ENCODE results near the gene PSRC1.
A peak's percentile ranks its signal among the peaks of the same experiment; 100 is the strongest.

PSRC1 gene

DNA sequence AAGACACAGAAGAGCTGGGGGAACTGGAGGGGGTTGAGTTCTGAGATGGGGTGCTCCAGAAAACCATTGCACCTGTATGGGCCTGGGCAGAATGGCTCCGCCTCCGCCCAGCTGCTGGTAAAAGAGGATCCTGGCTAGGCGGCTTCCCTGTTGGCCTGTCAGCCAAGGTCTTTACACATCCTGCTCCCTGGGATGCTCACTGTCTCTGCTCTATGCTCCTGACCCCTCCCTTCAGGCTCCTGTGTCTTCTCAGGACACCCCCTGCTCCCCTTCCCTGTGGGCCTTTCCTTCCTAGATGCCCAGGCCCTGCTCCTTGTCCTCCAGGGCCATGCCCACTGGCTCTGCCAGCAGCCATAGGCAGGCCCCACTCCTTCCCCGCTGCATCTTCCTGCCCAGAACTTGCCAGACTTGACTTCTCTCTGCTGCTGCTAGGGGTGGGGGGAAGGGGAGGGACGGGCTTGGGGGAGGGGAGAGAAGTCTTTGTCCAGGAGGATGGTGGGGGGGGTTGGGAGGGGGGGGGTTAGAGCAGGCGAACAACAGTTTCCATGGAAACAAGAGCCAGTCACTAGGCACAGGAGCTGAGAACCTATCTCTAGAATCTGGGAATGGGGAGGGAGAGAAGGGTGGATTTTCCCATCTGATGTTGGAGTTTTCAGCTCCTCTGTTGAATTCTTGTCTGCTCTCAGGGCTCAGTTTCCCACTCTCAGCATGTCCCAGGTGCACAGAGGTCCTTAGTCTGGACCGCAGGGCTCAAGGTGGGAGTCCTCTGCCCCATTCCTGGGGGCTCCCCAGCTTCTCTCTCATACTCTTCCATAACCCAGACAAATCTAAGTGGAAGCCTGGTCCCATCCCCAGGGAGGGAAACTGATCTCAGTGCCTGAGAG, 23.0 kb downstream of the PSRC1 start:
- DNase-seq (ENCODE audit: low spot score) (no peak), FAIRE-seq (no peak)

DNA sequence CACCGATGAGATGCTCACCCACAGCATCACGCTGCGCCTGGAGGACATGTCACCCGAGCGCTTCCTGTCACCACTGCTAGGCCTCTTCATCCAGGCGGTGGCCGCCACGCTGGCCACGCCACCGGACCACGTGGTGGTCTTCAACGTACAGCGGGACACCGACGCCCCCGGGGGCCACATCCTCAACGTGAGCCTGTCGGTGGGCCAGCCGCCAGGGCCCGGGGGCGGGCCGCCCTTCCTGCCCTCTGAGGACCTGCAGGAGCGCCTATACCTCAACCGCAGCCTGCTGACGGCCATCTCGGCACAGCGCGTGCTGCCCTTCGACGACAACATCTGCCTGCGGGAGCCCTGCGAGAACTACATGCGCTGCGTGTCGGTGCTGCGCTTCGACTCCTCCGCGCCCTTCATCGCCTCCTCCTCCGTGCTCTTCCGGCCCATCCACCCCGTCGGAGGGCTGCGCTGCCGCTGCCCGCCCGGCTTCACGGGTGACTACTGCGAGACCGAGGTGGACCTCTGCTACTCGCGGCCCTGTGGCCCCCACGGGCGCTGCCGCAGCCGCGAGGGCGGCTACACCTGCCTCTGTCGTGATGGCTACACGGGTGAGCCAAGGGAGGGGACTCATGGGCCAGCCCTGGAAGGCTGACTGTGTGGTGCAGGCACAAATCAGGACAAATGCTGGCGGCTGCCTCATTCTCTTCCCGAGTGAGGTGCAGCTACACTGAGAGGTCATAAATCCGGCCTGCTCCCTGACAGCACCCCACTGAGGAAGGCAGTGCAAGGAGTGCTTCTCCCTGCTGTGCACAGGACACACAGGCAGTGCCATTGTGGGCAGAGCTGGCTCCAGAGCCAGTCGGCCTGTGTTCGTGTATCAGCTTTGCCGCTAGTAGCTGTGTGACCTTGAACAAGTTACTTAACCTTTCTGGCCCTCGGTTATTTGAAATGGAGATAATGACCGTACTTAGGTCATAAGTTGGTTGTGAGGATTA, 24.2 kb downstream of the PSRC1 start:
- no peak for FAIRE-seq

DNA sequence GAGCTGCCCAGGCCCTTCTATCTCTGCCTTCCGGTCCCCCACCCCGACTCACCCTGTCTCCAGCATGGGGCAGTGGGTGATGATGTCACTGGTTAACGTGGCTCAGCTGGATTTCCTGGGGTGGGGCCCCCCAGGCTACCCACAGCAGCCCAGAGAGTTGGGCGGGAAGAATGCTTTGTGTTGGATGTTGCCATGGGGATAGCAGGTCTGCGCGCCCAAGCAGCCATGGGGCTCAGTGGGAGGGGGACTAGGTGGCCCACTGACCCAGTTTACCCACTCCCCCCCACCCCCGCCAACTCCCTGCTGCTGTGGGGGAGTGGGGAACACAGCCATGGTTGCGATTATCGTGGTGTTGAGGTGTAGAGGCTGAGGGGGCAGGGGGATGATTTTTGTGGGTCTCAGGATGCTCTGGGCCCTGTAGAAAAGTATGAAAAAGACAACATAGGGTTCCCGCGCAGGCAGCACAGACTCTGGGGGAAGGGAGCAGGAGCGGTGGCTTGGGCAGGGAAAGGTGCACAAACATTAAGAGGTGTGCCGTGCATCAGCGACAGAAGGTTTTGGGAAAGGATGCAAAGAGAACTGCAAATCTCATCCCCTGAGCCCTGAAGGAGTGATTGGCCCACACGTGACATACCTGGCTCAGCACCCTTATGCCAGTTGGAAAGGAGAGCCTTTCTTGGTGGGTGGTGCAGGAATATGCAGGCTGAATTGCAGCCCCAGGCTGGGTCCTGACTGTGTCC, 25.1 kb downstream of the PSRC1 start:
- DNase-seq (ENCODE audit: low spot score) = no peak
- peak; percentile 23 for FAIRE-seq

More for the DNA sequence above, 24.2 kb downstream of the PSRC1 start:
- no peak for DNase-seq (ENCODE audit: low spot score)

DNA sequence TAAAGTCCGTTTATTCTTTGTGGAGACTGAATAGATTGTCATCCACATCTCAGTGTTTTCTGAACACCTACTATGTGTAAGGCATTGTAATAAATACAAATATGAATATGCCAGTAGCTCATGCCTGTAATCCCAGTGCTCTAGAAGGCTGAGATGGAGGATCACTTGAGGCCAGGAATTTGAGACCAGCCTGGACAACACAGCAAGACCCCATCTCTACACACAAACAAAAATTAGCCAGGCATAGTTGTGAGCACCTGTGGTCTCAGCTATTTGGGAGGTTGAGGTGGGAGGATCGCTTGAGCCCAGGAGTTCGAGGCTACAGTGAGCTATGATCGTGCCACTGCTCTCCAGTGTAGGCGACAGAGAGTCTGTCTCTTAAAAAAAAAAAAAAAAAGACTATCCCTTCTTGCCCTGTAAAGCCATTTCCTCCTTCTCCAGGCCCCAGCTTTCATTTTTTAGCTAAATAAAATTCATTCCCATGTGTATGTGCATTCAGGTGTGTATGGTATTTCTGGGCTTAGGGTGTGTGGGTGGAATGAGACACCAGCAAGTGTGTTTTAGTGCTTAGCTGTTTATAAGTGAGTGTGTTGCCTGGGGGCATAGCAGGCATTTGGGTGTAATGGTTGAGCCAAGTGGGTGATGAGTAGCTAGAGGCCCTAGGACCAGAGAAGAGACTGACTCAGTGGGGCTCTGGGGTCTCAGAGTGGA, 25.8 kb downstream of the PSRC1 start:
- no peak for FAIRE-seq

DNA sequence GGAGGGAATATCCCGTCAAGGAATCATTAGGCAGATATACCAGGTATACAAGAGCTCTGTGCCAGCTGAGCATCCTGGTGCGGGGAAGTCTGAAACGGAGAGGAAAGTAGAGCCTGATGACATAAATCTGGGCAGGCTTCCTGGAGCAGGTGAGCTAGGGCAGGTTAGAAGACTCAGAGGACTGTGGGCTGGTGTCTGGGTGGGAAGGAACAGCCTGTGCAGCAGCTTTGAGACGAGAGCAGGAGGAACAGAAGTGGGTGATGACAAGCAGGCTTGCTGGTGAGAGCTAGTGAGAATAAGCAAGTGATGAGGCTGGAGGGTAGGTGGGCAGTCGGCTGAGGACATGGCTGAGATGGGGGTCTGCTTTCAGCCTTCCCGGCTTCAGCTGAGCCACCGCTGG, 26.9 kb downstream of the PSRC1 start:
- no peak for FAIRE-seq
- DNase-seq (ENCODE audit: low spot score) = no peak

More for the DNA sequence above, 25.8 kb downstream of the PSRC1 start:
- no peak for DNase-seq (ENCODE audit: low spot score)

DNA sequence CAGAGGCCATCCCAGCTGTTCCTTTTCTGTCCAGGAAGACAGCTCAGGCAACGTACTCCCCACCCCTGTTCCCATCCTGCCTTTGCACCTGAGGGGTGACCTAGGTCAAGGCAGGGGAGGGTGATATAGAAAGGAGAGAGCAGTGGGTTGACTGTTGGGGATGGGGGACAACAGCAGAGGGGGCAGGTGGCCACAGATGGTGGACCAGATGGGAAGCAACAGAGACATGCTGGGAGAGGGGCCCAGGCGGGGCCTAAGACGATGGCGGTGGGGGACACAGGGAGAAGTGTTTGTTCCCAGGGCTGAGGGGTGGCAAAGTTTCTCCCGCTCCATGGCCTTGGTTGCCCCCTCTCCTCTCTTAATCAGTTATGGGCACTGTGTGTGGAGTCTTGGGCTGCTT, 27.3 kb downstream of the PSRC1 start:
- FAIRE-seq (no peak), DNase-seq (ENCODE audit: low spot score) (no peak)

DNA sequence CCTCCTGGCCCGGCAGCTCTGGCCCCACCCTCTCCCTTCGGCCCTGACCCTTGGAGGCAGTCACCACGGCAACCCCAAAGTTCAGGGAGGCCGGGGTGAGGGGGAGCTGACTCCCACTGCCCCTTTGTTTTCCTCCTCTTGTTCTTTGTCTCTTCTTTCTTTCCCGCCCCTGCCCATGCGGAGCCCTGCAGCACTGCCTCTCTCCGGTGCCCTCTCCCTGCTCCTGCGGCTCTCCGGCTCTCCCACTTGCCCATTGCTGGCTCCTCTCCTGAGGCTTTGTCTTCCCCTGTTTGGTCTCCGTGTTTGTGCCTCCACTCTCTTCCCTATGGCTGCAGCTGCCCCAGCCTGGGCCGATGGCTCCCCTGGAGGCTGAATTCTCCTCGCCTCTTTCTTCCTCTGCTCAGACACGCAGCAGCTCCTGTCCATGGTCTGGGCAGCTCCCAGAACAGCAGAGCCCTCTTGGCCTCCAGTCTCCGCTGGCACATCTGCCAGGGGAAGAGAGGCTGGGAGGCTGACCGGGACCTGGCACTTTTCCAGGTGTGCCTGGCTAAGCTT, 27.8 kb downstream of the PSRC1 start:
- DNase-seq (ENCODE audit: low spot score) (no peak), FAIRE-seq (no peak)

DNA sequence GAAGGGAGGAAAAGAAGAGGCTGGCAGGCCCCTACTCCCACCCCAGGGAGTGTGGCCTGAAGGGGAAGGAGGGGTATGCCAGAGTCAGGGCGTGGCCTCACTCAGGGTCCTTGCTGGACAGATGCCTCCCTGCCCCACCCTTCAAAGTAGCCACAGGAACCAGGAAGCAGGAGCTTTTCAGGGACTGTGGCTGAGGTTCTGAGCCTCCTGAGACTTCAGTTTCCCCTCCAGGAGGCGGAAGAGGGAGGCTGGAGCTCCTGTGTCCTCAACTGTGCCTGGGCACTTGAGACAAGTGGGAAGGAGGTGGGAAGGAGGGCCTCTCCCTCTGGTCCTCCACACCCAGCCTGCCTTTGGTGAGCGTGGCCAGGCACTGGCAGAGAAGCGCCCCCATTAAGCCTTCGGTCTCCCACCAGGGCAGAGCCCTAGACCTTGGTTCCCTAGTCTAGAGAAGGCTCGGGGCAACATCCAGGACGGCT, 28.3 kb downstream of the PSRC1 start:
- no peak for DNase-seq (ENCODE audit: low spot score)
- FAIRE-seq = no peak

DNA sequence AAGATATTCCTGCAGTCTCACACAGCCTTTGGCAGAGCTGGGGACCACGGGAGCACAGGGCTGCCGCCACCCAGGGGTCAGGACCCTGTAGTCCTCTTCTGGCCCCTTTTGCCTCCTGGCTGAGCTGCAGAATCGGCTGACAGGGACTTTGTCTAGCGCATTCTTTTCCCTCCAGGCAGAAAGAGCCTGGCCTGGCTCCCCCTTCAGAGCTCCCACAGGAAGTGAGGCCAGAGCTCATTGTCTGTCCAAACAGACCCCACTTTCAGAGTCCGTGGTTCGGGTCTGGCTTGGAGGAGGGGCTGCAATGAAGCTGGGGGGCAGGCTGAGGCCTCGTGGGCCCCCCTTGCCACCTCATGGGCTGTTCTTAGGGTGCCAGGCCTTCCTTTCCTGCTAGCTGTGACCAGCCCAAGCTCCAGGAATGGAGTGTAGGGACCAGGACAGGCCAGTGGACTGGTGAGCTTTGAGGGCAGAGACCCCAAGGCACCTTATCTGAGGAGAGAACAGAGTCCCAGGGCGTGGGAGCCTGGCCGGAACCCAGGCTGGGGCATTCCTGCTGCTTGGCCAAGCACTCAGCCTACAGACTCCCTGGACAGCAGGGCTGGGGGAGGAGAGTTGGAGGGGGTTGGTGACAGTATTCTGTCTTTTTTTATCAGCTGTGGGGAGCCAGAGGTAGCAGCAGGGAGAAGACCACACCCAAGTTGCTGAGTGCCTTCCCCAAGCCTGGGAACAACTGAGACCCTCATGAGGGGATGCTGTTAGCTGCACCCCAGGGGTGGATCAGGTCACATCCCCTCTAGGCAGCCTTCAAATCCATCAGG, 28.9 kb downstream of the PSRC1 start:
- DNase-seq (ENCODE audit: low spot score) = no peak
- no peak for FAIRE-seq

DNA sequence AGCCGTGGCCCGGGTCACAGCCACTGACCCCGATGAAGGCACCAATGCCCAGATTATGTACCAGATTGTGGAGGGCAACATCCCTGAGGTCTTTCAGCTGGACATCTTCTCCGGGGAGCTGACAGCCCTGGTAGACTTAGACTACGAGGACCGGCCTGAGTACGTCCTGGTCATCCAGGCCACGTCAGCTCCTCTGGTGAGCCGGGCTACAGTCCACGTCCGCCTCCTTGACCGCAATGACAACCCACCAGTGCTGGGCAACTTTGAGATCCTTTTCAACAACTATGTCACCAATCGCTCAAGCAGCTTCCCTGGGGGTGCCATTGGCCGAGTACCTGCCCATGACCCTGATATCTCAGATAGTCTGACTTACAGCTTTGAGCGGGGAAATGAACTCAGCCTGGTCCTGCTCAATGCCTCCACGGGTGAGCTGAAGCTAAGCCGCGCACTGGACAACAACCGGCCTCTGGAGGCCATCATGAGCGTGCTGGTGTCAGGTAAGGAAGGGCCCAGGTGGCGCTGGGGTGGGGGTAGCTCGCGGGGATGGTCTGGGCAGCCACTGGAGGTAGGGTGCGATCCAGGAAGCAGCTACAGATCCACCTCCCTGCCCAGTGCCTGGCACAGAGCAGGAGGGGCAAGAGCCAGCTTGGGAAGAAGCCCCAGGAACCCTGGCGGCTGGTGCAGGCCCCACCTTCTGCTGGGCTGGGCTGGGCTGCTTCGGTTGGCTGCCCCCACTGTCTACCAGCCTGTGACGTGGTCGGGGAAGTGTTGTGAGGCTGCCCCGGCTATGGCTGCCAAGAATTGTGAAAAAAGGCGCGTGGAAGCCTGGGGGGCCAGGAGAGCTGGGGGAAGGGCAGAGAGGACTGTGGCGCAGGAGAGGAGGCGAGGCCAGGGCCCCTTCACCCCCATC, 29.8 kb downstream of the PSRC1 start:
- DNase-seq (ENCODE audit: low spot score) = no peak
- no peak for FAIRE-seq

DNA sequence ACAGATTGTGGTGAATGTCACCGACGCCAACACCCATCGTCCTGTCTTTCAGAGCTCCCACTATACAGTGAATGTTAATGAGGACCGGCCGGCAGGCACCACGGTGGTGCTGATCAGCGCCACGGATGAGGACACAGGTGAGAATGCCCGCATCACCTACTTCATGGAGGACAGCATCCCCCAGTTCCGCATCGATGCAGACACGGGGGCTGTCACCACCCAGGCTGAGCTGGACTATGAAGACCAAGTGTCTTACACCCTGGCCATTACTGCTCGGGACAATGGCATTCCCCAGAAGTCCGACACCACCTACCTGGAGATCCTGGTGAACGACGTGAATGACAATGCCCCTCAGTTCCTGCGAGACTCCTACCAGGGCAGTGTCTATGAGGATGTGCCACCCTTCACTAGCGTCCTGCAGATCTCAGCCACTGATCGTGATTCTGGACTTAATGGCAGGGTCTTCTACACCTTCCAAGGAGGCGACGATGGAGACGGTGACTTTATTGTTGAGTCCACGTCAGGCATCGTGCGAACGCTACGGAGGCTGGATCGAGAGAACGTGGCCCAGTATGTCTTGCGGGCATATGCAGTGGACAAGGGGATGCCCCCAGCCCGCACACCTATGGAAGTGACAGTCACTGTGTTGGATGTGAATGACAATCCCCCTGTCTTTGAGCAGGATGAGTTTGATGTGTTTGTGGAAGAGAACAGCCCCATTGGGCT, 30.6 kb downstream of the PSRC1 start:
- FAIRE-seq (no peak), DNase-seq (ENCODE audit: low spot score) (no peak)

DNA sequence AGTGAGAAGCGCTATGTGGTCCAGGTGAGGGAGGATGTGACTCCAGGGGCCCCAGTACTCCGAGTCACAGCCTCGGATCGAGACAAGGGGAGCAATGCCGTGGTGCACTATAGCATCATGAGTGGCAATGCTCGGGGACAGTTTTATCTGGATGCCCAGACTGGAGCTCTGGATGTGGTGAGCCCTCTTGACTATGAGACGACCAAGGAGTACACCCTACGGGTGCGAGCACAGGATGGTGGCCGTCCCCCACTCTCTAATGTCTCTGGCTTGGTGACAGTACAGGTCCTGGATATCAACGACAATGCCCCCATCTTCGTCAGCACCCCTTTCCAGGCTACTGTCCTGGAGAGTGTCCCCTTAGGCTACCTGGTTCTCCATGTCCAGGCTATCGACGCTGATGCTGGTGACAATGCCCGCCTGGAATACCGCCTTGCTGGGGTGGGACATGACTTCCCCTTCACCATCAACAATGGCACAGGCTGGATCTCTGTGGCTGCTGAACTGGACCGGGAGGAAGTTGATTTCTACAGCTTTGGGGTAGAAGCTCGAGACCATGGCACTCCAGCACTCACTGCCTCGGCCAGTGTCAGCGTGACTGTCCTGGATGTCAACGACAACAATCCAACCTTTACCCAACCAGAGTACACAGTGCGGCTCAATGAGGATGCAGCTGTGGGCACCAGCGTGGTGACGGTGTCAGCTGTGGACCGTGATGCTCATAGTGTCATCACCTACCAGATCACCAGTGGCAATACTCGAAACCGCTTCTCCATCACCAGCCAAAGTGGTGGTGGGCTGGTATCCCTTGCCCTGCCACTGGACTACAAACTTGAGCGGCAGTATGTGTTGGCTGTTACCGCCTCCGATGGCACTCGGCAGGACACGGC, 31.4 kb downstream of the PSRC1 start:
- DNase-seq (ENCODE audit: low spot score) (no peak), FAIRE-seq (no peak)

DNA sequence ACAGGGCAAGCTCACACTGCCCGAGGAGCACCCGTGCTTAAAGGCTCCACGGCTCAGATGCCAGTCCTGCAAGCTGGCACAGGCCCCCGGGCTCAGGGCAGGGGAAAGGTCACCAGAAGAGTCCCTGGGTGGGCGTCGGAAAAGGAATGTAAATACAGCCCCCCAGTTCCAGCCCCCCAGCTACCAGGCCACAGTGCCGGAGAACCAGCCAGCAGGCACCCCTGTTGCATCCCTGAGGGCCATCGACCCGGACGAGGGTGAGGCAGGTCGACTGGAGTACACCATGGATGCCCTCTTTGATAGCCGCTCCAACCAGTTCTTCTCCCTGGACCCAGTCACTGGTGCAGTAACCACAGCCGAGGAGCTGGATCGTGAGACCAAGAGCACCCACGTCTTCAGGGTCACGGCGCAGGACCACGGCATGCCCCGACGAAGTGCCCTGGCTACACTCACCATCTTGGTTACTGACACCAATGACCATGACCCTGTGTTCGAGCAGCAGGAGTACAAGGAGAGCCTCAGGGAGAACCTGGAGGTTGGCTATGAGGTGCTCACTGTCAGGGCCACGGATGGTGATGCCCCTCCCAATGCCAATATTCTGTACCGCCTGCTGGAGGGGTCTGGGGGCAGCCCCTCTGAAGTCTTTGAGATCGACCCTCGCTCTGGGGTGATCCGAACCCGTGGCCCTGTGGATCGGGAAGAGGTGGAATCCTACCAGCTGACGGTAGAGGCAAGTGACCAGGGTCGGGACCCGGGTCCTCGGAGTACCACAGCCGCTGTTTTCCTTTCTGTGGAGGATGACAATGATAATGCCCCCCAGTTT, 32.3 kb downstream of the PSRC1 start:
- DNase-seq (ENCODE audit: low spot score) = no peak
- FAIRE-seq = no peak

DNA sequence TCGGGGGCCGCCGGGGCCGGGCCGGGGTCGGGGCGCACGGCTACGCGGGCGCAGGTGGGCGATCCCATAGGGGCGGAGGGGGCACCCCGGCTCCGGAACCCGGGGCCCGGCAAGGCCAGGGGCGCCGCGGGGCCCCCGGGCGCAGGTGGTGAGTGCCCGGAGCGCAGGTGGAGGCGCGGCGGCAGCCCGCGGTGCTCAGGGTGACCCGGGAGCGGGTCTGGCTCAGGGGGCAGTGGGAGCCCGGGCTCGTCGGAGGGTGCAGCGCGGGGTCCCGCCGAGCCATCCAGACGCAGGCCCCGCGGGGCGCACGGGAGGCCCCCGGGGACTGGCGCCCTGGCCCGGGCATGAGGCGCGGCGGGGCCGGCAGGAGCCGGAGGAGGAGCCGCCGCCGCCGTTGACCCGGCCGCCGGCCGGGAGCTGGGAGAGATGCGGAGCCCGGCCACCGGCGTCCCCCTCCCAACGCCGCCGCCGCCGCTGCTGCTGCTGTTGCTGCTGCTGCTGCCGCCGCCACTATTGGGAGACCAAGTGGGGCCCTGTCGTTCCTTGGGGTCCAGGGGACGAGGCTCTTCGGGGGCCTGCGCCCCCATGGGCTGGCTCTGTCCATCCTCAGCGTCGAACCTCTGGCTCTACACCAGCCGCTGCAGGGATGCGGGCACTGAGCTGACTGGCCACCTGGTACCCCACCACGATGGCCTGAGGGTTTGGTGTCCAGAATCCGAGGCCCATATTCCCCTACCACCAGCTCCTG, 33.1 kb downstream of the PSRC1 start:
- no peak for FAIRE-seq
- DNase-seq (ENCODE audit: low spot score) = peak; percentile 60
